Suppressor macrophage treated with lipopolysaccharide for 1 hour (primary cell): Measurements from ENCODE around the gene COLEC12.
A peak's percentile ranks its signal among the peaks of the same experiment; 100 is the strongest.

Experiments used
- DNase-seq, 3 donors: peaks; one replicate each; pipeline ENCODE4 v3.0.0-alpha.2; 2020 to 2022

COLEC12 gene

GRCh38 chr18:500632-501405 lies at the start of gene COLEC12:
Gene COLEC12, minus strand, starts transcription at chr18:500701. Its CDS starts 187 bp downstream, at chr18:500514.
- peak; percentile 42 to 79 (median 55) for DNase-seq

DNA sequence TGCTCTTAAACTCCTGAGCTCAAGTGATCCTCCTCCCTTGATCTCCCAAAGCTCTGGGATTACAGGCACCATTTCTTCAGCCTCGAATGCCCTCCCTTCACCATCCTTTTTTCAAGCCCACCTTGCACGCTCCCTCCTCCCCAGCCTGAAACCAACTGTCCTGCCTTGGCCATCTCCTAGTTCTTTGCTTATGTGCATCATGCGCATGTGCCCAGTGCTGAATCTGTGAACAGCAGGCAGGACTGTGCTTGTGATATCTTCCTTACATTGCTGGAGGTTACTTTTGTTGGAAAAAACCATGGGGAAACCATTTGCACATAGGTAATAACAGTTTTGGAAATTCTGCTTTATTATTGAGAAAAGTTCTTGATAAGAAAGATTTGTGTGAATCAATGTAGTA lies 49.5 kb upstream of the COLEC12 start:
- no peak for DNase-seq

- DNase-seq: no peak
These were observed 43.1 kb upstream of the COLEC12 start for GRCh38 chr18:543447-544078.

DNA sequence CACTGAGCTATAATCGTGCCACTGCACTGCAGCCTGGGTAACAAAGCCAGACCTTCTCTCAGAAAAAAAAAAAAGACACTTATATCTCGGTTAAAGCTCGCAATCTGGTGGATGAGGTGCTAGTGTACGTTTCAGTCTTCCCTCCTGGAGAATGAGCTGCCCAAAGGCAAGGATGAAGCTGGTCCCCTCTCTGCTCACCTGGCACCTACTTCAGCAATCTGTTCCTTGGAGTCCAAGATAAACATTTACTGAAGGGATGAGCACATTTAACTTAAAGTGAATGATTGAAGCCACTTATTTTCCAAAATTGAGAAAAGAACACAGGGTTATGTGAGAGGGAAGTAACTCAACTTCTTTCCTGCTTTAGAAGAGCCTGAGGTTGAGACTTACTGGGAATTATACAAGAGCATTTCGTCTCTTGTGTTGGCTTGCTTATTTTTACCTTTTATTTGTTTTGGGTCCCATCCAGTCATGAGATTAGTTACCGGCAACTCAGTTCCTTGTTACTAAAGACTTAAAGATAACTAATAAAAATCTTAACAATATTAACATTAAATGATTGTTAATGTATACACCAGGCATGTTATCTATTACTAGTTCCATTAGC lies 33.6 kb upstream of the COLEC12 start:
- no peak for DNase-seq

GRCh38 chr18:532632-533031 lies 32.1 kb upstream of the COLEC12 start:
- no peak for DNase-seq

GRCh38 chr18:532018-532417 lies 31.5 kb upstream of the COLEC12 start:
- no peak for DNase-seq

GRCh38 chr18:527146-527545 lies 26.6 kb upstream of the COLEC12 start:
- DNase-seq: no peak

DNA sequence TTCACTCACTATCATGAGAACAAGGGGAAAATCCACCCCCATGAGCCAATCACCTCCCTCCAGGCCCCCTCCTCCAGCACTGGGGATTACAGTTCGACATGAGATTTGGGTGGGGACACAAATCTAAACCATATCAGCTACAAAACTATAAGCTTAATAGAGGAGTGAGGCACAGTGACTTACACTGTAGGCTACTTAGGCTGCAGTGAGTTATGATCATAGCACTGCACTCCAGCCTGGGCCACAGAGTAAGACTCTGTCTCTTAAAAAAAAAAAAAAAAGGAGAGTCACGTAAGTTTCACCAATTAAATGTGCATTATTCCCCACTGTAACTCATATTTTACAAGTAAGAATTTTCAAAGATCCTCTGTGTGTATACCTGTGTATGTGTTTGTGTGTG lies 26.2 kb upstream of the COLEC12 start:
- no peak for DNase-seq

DNA sequence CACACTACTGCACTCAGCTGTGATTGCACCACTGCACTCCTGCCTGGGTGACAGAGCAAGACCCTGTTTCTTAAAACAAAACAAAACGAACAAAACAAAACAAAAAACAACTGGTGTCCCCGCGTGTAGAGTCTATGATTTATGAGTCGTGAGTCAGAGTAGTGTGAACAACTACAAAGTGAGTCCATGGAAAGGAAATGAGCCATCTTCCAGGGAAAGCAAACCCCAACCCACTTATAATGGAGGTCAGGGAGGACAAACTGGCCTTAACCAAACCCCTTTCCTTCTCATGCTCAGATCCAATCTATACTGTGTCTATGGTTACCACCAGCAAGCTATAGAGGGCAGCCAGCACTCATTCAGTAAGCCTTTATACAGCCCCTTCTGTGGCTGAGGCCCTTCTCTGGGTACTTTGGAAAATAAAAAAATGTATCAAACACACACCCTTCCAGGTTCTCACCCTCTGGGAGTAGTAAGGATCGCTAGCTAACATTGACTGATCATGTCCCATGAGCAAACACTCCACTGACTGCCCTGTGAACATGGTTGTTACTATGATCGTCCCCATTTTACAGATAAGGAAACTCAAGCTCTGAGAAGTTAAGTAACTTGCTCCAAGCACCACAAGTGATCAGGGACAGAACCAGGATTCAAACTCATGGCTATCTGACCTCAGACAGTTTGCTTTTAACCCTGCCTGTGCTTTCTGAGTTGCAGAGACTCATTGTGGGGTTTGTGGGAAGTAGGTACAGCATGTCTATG lies 24.7 kb upstream of the COLEC12 start:
- peak; percentile 29 to 62 (median 40) for DNase-seq

DNA sequence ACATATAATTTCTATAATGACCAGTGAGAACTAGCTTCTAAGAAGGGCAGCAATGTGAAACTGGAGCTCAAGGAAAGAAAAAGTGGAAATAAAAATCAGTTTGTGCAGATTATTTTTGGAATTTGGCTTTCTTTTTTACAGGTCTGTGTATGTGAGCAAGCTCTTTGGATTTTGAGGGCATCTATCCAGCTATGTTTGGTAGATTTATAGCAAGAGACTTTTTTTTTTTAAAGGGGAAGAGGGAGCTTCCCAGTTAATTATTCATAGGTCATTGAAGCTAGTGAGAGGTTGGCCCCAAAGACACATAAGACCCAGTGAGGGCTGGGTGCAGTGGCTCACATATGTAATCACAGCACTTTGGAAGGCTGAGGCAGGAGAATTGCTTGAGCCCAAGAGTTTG lies 24.0 kb upstream of the COLEC12 start:
- DNase-seq: no peak

DNA sequence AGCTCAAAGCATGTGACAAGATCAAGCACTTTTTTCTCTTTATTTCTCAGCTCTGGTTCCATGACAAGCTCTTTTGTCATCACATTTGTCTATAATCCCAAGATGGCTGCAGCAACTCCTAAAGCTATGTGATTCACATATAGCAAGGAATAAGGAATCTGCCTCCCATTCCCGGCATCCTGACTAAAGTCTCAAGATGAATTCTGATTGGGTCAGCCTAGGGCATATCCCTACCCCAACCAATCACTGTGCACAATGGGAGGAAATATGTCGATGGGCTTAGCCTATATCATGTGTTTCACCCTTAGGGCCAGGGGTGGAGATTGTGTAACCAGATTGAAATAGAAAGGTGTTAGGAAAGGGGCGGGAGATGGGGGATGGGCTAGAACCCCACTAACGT lies 23.1 kb upstream of the COLEC12 start:
- no peak for DNase-seq

DNA sequence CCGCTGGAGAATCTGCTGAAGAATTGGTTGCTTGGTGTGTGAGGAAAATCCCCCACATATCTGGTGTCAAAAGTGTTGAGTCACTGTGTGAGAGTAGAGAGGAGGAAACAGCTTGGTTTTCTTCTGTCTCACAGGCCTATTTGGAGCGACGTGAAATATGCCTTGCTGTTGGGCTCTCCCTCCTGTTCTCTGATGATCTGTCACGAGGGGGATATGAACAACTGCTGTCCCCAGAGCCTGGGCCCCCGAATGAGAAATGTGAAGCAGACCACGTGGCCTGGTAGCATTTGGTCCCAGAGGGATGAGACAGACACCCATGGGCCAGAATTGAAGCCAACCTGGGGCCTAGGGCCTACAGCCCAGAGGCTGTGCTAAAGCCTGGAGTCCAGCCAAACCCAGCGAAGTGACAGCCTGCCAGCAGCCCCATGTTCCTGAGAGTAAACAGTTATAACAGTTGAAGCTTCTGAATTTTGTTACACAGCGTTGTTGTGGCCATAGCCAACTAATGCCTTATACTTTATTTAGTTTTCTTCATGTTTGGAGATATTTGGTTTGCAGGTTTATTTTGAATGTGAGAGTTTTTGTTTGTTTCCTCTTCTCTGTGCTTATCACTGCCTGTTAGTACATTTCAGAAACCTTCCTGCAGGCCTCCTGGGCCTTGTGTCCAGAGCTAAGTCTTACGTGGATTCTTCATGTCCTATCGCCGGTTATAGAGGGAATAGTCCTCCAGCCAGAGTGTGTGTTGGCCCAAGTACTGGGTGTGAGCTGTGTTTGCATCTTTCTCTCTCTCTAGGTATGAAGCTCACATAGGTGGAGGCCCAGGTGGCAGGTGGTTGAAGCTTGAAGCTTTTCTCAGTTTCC lies 18.7 kb upstream of the COLEC12 start:
- DNase-seq: peak; percentile 86 to 94 (median 90)

DNA sequence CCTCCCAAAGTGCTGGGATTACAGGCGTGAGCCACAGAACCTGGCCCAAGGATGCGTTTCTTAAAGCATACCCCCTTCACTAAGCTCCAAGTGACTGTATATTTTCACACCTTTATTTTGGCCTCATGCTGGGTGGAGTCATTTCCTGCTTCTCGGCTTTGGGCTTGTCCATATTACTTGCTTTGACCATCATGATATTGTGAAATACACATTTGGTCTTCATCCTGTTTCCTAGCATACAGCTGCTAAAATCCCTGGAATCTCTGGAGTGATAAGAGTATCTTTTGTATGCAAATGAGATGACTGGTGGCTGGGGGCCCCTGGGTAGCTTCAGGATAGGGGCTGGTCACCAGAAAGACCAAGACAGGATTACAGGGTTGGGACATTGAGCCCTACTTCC lies 17.6 kb upstream of the COLEC12 start:
- DNase-seq: no peak

- DNase-seq: no peak
These were observed 15.3 kb upstream of the COLEC12 start for GRCh38 chr18:515838-516237.

DNA sequence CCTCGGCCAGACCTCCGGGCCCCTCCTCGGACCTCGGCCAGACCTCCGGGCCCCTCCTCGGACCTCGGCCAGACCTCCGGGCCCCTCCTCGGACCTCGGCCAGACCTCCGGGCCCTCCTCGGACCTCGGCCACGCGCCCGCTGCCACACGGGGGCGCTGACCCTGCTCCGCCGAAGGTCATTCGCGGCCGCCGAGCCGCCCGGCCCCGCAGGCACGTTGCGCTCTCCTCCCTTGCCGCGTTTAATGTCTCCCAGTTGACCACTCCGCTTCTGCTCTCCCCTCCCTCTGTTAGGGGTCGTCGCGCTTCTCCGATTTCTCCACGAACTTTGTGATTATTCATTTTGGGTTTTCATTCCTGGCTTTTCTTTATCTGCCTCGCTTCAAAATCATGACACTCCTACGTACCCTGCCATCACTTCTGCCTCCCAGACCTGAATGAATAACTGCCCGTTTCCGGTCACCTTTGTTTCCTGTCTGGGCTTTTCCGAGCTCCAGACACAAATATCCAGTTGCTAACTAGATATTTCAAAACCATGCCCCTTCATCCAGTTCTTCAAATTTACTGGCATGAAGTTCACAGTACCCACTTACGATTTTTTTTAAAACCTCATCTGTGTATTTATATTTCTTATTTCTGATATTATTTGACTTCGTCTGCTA lies 14.8 kb upstream of the COLEC12 start:
- no peak for DNase-seq

- DNase-seq: no peak
These were observed 13.5 kb upstream of the COLEC12 start for GRCh38 chr18:513826-514530.

GRCh38 chr18:512957-513356 lies 12.5 kb upstream of the COLEC12 start:
- DNase-seq: no peak

- no peak for DNase-seq
These were observed 8.3 kb upstream of the COLEC12 start for GRCh38 chr18:508835-509234.

DNA sequence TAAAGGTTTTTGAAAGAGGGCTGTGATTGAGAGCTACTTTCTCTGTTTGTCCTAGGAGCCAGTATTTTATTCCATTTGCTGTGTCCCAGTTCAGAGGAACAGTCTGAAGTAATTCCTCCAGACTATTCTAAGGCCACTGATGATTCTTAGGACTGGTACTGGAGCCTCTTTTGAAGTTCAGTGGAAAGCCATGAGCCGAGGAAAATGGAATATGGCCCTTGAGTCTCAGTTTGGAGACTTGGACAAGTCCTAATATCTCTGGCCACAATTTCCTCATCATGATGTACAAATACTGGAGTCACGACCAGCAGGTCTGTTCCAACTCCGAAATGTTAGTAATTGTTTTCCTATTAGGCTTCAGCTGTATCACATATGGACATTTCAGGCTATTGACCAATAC lies 7.1 kb upstream of the COLEC12 start:
- no peak for DNase-seq

DNA sequence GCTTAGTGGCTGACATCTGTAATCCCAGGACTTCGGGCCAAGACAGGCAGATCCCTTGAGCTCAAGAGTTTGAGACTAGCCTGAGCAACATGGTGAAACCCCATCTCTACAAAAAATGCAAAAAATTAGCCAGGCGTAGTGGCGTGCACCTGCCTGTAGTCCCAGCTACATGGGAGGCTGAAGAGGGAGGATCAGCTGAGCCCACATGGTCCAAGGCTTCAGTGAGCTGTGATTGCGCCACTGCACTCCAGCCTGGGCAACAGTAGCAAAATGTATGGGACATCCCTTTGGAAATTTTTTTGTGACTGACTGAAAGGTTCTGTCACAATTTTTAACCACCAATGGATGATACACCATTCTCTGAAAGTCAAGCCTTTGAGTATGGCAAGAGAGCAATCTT lies 6.3 kb upstream of the COLEC12 start:
- DNase-seq: peak in 2 of 3 donors; percentile 33 to 37

DNA sequence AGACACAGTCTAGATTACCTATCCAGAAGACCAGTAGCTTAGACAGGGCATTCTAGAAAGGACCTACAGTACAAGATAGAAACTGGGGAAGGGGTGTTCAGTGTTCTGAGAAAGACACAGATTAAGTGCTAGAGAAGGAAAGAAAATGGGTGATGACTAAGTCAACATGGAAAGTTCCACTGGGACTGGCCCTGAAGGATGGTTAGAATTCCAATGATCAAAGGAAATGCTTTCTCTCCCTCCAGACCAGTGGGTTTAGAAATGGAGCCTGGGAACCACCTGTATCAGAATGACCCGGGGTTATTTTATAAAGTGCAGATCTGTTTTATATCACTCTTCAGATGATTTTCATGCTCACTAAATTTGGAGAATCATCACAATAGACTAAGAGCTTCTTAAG lies 5.8 kb upstream of the COLEC12 start:
- DNase-seq: no peak
